WI38 (cell line): ENCODE measurements around the gene HOXA4.

Experiments used
- H3K4me3 ChIP-seq: 2 replicates; pipeline ENCODE4 v1.5.1; 2011; ENCODE audit warnings: low read depth, mild to moderate bottlenecking, control low read depth, low read length
- TF ChIP-seq, protein P1 (sequence below): IDR thresholded peaks from 2 replicates; pipeline ENCODE4 v1.5.1; 2012; ENCODE audit warnings: low read depth, mild to moderate bottlenecking, control low read depth, low read length

Gene HOXA4

DNA sequence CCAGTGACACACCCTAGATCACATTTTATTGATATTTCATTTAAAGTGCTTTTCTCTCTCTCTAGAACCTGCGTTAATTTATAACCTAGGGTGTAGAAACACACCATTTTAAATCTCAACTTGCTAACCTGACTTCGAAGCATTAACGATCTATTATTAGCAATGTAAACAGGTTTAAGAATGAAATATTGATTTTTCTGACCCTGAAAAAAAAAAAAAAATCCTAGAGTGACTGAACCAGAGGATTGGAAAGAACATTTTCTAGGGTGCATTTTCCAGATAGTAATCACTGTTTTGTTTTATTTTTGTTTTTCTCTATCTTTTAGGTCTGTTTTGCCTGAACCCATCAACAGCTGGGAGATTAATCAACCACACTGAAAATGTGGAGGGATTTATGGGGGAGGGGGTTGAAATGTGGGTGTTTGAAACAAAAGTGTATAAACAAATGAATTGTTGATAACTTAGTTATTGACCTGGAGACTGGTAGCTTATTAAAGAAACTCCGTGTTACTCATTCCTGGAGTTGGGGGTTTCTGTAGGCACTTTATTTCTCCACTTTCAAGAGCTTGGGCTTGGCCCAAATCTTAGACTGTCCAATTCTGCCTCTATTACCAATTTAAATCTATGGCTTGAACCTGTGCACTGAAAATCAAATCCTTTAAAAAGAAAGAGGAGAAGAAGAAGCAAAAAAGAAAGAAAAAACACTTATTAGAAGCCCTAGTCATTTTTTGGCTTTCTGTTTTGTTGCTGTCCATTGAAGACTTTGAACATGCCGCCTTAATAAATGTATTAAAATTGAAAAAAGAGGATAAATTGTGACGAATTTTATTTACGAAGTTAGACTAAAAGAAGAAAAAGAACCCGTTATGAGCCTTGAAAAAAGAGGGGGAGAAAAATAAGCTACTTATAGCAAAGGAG is 30.8 kb downstream of the HOXA4 start:
- H3K4me3 ChIP-seq = peak overlapping the region; percentile 96
- TF ChIP-seq, protein P1, sequence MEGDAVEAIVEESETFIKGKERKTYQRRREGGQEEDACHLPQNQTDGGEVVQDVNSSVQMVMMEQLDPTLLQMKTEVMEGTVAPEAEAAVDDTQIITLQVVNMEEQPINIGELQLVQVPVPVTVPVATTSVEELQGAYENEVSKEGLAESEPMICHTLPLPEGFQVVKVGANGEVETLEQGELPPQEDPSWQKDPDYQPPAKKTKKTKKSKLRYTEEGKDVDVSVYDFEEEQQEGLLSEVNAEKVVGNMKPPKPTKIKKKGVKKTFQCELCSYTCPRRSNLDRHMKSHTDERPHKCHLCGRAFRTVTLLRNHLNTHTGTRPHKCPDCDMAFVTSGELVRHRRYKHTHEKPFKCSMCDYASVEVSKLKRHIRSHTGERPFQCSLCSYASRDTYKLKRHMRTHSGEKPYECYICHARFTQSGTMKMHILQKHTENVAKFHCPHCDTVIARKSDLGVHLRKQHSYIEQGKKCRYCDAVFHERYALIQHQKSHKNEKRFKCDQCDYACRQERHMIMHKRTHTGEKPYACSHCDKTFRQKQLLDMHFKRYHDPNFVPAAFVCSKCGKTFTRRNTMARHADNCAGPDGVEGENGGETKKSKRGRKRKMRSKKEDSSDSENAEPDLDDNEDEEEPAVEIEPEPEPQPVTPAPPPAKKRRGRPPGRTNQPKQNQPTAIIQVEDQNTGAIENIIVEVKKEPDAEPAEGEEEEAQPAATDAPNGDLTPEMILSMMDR = no peak

DNA sequence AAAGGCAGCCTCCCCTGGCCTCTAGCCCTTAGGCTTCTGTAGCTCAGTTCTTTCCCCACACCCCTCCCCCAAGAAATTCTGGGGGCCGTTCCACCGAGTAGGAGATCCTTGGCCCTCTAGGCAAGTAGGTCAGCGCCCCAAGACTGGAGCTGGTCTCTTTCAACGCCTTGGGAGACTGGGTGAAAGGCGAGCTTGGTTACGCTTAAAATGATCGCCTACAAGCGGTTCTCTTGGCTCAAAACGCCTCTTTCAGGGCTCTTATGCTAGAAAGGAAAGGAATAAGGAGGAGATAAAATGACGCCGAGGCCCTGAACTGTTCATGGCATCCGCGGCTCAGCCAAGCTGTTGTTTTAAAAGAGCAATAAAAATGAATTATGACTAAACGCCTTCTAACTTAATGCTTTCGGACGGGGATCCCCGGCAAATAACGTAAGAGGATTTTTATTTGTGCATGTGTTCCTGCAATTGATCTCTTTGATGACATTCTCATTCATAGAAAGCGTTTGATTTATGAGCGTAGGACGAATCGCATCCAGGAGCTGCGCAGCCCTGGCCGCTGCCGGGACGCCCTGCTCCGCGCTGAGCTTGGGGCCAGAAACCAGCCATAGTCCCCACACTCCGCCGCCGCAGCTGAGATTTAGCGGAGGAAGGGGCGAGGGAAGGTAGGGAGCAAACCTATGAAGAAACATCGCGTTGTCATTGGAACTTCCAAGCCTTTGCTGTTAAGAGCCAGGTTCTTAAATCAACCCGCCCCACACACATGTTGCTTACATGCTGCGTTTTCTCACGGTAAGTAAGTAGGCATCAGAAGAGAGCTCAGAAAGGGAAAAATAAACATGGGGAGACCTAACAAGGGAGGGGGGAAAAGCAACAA is 31.7 kb downstream of the HOXA4 start:
- TF ChIP-seq, protein P1 = no peak
- H3K4me3 ChIP-seq = peak overlapping the region; percentile 96

DNA sequence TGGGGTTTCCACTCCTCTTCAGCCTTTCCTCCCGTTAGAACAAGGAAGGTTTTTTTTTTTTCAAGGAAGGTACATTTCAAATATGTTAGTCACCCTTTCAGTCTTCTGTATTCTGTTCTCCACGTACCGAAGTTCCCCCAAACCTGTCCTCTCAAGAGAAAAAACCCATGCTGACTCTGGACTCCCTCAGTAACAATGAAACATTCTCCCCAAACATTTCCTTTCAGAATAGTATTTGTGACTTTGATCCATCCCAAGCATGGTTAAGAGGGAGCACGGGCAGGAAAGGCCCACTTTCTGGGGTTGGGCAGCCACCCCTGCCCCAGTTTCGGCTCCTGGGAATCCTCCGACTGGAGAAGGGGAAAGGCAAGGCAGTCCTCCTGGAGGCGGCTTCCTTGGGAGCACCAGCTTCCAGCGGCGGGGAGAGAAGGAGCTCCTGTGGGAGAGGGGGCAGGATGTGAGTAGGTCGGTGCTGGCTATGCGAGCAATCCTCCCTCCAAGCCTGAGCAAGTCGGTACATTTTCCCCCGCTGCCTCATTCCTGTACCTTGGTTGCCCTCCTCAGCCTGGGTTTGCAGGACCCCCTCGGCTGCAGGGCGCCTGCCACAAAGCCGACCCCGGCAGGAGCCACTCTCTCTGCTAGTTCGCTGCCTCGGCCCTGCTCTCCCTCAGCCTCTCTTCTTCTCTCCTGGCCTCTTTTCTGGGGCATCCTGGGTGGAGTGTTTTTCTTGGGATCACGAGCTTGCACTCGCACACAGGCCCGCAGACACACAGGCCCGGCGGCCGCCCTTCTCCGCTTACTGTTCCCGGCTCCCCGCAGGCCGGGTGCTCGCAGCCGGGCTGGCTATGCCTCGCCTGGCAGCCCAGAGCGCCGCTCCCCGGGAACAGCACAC is 32.6 kb downstream of the HOXA4 start:
- H3K4me3 ChIP-seq = peak overlapping the region; percentile 96
- TF ChIP-seq, protein P1 = no peak

DNA sequence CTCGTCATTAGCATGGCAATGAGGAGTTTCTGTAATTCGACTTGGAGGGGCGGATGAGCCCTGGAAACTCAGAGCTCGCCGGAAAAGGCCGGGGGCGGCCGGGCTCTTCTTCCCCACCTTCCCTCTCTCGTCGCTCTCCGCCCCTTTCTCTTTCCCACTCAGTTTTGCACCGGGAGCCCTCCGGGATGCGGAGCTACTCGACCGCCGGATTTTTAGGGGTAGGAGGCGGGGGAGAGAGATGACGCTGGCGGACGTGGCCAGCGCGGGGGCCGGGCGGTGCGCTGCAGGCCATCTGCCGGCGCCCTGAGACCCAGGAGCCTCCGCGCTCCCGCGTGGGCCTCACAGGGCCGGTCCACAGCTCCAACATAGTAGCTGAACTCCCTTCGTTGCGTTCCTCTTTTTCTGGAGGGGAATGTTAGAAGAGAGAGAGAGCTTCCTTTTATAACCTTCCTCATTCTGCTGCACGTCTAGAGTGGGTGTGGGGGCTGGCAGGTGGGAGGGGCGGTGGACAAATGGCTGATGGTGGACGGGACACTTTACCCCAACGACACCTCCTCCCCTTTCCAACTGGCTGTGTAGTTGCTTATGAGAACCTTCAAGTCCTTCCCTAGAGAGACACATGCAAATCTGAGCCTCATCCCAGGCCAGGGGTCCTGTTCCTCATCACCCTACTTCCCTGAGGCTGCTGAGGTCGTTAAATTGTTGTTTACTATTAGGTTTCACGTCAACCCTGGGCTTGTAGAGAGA is 33.6 kb downstream of the HOXA4 start:
- TF ChIP-seq, protein P1 = no peak
- peak overlapping the region; percentile 96 for H3K4me3 ChIP-seq

DNA sequence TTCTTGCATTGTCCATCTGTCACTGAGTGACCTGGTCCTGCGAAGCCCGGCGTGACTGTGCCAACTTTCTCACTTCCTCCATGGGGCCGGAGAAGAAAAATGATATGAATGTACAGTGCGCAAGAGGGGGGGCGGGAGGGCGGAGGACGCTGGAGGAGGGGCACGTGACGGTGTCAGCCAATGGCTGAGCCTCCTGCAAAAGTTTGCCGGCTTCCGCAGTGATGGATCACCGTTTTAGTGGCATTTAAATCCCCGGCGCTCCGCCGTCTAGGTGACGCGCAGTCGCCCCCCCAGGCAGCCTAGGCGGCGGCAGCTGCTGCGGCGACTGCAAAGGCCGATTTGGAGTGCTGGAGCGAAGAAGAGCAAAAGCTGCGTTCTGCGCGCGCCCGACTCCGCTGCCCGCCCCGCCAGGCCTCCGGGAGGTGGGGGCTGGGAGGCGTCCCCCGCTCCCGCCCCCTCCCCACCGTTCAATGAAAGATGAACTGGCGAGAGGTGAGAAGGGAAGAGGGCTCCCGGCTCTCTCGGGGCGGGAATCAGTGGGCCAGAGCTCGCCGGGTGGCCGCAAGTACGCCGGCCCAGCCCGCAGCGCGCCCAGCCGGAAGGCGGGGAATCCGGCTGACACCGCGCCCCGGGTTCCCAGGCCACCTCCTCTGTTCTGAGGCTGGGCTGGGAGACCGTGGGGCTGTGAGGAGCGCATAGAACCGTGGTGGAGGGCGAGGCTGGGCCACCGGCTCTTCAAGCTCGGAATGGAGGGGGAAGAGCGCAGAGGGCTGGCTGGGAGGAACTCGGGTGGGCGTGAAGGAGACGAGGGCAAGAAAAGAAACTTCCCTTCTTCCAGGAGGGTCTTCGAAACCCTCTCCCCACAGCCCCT is 34.4 kb downstream of the HOXA4 start, which contains the start of gene HOXA1:
Gene HOXA1, minus strand, starts transcription at position 104 of the 871 bp plus-strand sequence. Its CDS starts 88 bp downstream, at position 16.
- TF ChIP-seq, protein P1 = no peak
- H3K4me3 ChIP-seq = peak within 1 kb of the TSS; percentile 96
